ENCODE data around the gene DDX42.
A peak's percentile ranks its signal among the peaks of the same experiment; 100 is the strongest.
"Not testable (repeated sequence)": the region's sequence is repeated elsewhere in the genome, so short reads cannot be mapped to it uniquely, and the experiment has no call there.

Gene DDX42

DNA sequence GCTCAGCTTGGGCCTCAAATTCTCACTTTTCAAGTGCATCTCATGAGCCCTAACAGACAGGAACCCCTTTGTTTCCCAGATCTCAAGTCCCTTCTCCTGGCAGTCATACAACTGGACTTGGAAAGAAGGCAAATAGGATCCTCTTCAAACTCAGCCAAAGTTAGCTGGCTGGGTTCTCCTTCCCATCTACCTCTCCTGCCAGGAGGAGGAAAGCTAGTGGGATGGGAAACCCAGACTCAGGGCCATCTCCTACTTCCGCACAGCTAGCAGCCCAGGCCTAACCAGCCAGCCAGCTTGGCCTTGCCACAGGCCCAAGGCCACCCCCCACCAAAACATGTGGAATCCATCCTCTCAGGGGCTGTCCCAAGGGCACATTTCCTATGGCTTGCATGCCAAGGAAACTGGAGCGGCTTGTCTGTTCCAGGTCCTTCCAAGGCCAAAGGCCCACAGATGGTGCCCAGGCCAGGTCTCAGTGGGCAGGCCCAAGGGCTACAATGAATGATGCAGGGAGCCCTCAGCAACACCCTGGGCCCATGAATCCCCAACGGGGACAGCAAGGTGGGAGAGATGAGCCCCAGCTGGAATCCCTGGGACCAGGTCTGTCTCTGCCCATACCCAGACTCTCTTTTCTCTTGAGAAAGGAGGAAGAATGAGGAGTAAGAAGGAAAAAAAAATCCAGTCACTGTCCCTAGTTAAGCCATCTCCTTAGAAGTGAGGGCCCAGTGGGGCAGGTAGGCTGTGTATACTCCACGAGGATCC is 66.8 kb downstream of the DDX42 start:
- DNase-seq (ENCODE audit: low spot score), result no peak

DNA sequence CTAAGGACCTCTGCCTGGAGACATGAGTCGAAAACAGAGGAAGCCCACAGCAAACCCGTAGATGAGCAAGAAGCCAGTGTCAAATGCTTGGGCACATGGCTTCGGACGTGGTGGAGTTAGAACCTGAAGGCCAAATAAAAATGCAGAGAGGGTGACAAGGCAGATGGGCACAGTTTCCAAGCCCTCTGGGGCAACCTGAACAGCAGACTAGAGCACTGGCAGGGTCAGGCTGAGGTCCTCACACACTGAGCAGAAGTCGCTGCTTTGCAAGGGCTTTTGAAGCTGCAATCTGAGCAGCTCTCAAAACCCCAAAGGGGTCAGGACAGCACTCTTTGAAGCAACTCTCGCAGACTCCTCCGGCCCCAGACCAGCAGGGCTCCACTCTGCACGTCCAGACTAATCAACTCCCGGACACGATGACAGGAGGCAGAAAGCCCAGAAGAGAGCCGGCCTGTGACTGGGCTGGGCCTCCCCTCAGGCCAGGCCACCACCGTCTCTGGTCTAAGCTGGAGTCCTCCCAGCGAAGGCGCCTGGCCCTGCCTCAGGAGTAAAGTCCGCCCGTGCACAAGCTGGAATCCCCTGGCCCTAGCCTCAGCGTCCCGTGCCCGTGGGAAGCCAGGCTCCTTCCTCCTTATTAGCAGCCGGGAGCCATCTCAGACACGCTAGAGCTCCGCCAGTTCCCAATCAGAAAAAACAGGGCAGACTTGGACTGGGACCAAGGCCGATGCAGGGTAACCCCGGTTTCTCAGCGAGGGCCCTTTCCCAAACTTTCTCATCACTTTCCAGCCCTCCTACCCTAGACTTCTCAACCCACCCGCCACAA is 67.6 kb downstream of the DDX42 start:
- DNase-seq (ENCODE audit: low spot score), result no peak

GRCh38 chr17:63842173-63842539 is 68.2 kb downstream of the DDX42 start:
- no peak for DNase-seq (ENCODE audit: low spot score)

GRCh38 chr17:63842540-63843386 is 68.8 kb downstream of the DDX42 start, which contains the start of gene SMARCD2:
TSS of gene SMARCD2 (minus strand) at chr17:63842685. CDS start at chr17:63842674, 11 bp downstream.
- DNase-seq (ENCODE audit: low spot score), result peak; percentile 99

GRCh38 chr17:63843387-63843888 is 69.5 kb downstream of the DDX42 start:
- not testable (repeated sequence) for DNase-seq (ENCODE audit: low spot score)

DNA sequence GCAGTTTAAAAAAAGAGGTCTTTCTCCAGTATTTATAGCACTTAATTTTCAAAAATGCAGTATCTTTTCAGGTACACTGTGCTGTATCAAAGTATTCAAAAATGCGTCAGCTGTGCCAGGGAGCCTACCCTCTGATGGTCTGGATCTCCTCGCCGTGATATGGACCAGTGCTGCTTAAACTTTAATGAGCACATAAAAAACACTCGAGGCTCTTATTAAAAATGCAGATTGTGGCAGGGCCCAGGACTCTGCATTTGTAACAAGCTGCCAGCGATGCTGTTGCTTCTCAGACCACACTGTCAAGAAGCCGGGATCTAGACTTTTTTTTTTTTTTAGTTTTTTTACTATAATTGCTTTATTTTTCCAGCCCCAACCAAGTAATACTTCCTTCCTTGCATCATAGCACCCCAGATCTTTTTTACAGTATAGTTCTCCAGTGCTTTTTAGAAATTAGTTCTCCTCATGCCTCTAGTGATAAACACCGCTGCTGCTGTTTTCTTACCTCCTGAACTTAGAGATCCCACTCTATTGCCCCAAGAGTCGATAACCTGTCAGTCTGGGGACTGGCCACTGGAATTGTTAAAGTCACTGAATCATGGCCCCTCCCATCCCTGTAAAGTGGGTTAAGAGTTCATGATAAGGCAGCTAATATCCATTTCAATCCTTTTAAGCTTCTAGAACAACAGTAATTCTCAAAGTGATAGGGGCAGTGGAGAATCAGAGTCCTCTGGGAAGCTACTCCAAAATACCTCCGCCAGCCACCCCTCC is 70.1 kb downstream of the DDX42 start:
- no peak for DNase-seq (ENCODE audit: low spot score)

GRCh38 chr17:63845509-63845908 is 71.5 kb downstream of the DDX42 start:
- no peak for DNase-seq (ENCODE audit: low spot score)

DNA sequence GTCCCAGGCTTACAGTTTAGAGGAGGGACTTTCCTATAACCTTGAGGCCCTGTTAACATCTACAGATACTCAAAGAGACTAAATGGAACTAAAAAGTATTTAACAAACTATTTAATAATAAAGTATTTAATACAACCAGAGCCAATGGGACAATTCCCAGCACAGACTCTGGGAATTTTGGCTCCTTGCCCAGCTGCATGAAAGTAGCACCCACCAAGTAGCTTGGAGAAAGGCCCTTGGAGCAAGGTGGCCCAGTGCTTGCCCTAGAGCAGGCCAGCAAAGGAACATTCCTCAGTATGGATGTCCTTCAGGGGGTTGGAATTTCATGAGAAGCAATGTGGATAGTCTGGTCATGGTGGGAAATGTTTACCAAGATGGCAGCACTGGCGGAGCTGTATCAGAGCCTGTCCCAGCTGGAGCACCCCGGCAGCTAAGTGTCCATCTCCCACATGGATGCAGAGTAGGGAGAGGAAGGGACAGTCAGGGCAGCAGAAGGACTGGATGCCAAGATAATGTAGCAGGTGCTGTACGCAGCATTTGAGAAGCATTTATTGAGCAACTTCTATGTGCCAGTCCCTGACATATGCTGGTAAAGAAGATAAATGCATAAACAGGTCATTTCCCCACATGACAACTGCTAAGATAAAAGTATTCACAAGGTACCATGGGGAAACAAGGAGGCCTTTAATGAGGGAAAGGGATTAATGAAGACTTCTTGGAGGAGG is 73.7 kb downstream of the DDX42 start:
- DNase-seq (ENCODE audit: low spot score), result no peak

- peak; percentile 58 for DNase-seq (ENCODE audit: low spot score)
Measured at GRCh38 chr17:63848834-63849689, 75.1 kb downstream of the DDX42 start.

- no peak for DNase-seq (ENCODE audit: low spot score)
Measured at GRCh38 chr17:63850401-63850800, 76.4 kb downstream of the DDX42 start.

GRCh38 chr17:63853260-63853659 is 79.3 kb downstream of the DDX42 start:
- no peak for DNase-seq (ENCODE audit: low spot score)

- DNase-seq (ENCODE audit: low spot score), result no peak
Measured at GRCh38 chr17:63854709-63855108, 80.7 kb downstream of the DDX42 start.

GRCh38 chr17:63855185-63855584 is 81.2 kb downstream of the DDX42 start:
- DNase-seq (ENCODE audit: low spot score), result no peak

- not testable (repeated sequence) for DNase-seq (ENCODE audit: low spot score)
Measured at GRCh38 chr17:63856425-63856824, 82.5 kb downstream of the DDX42 start.

DNA sequence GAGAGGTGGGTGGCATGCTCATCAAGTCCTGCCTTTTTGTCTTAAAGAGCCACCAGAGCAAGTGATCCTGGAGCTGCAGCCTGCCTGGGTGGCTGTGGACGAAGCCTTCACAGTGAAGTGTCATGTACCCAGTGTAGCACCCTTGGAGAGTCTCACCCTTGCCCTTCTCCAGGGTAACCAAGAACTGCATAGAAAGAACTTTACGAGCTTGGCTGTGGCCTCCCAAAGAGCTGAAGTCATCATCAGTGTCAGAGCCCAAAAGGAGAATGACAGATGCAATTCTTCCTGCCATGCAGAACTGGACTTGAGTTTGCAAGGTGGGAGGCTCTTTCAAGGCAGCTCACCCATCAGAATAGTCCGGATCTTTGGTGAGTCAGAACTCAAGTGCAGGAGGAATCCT is 85.3 kb downstream of the DDX42 start:
- no peak for DNase-seq (ENCODE audit: low spot score)

DNA sequence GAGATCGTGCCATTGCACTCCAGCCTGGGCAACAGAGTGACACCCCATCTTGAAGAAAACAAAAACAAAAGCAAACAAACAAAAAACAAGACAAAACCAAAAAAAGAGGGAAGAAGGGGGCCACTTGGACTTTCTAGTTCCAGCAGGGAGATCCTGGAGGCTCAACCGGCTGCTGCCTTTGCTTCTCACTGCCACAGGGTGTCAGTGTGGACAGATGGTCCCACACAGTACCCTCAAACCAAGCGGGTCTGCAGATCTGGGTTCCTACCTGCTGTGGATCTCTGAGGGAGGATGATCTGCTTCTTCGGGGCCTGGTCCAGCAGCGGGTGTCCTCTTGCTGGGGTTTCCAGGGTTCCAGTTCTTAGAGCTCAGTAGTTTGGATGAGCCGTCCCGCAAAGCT is 92.7 kb downstream of the DDX42 start:
- DNase-seq (ENCODE audit: low spot score), result not testable (repeated sequence)

Measured in D341Med (cell line).